IMR-90 (cell line): ENCODE results near the gene PLA2G2D. TPM values are rescaled to one million over a fixed set of nuclear protein-coding genes. Genes with fewer than 3 reads are reported as not detected.

Experiments used
- ATAC-seq: fragments of 200-7000 bp; cut with Tn5 transposase; 2 replicates; pipeline ENCODE4 v1.9.1; 2020; ENCODE audit warnings: low read depth, mild to moderate bottlenecking, moderate library complexity
- BruUV-seq: library from RNA; stranded (reverse); fragments of 400-500 nt; replicated peaks from 2 replicates; lab custom pipeline; 2021; lab: Mats Ljungman, UMichigan
- CTCF ChIA-PET: fragments of 300-600 bp; formaldehyde crosslinking; extraction: SDS; loops from one replicate; lab custom pipeline; 2021; ENCODE audit warnings: antibody characterized with exemption; lab: Yijun Ruan, JAX
- POLR2A ChIA-PET: fragments of 300-600 bp; sonication (Branson Sonifier 250); formaldehyde crosslinking; loops from one replicate; lab custom pipeline; 2022; ENCODE audit warnings: antibody characterized with exemption; ENCODE audit not compliant: unreplicated experiment; lab: Charles Lee
- DNase-seq: peaks from one replicate; pipeline ENCODE4 v3.0.0; 2013
- H2AFZ ChIP-seq: replicated peaks from 2 replicates; pipeline ENCODE3; 2013; ENCODE audit warnings: low read length, mild to moderate bottlenecking; ENCODE audit not compliant: poor library complexity
- H2AK5ac ChIP-seq: 2 replicates; pipeline ENCODE4 v1.6.1; 2013; ENCODE audit warnings: low read depth, low read length, inconsistent platforms
- H2AK9ac ChIP-seq: replicated peaks from 2 replicates; pipeline ENCODE3; 2013; ENCODE audit warnings: mild to moderate bottlenecking, low read depth, low read length, moderate library complexity; ENCODE audit not compliant: poor library complexity
- H2BK120ac ChIP-seq: 2 replicates; pipeline ENCODE4 v1.6.1; 2013; ENCODE audit warnings: low read depth, low read length, inconsistent platforms
- H2BK15ac ChIP-seq: 3 replicates; pipeline ENCODE4 v1.6.1; 2013; ENCODE audit warnings: low read depth, low read length, inconsistent platforms
- H2BK20ac ChIP-seq: 2 replicates; pipeline ENCODE4 v1.6.1; 2013; ENCODE audit warnings: low read depth, mild to moderate bottlenecking, inconsistent platforms, low read length, moderate library complexity
- H2BK5ac ChIP-seq: 2 replicates; pipeline ENCODE4 v1.6.1; 2013; ENCODE audit warnings: mild to moderate bottlenecking, low read depth, low read length, inconsistent platforms; ENCODE audit not compliant: poor library complexity, severe bottlenecking
- H3K14ac ChIP-seq: replicated peaks from 2 replicates; pipeline ENCODE4 v1.6.1; 2013; ENCODE audit warnings: low read depth, low read length, inconsistent platforms
- H3K18ac ChIP-seq: 2 replicates; pipeline ENCODE4 v1.6.1; 2013; ENCODE audit warnings: low read depth, low read length, control low read depth
- H3K23ac ChIP-seq: 2 replicates; pipeline ENCODE4 v1.6.1; 2013; ENCODE audit warnings: low read depth, low read length, inconsistent platforms
- H3K27ac ChIP-seq: 2 replicates; pipeline ENCODE4 v1.5.1; 2013; ENCODE audit warnings: mild to moderate bottlenecking, control low read depth, low read length; ENCODE audit not compliant: insufficient read depth
- H3K27me3 ChIP-seq: 2 replicates; pipeline ENCODE4 v1.6.1; 2013; ENCODE audit warnings: low read length; ENCODE audit not compliant: control insufficient read depth, insufficient read depth
- H3K36me3 ChIP-seq: 2 replicates; pipeline ENCODE4 v1.6.1; 2013; ENCODE audit warnings: low read length, mixed read lengths; ENCODE audit not compliant: control insufficient read depth, insufficient read depth
- H3K4ac ChIP-seq: 2 replicates; pipeline ENCODE4 v1.6.1; 2013; ENCODE audit warnings: low read depth, low read length, inconsistent platforms
- H3K4me1 ChIP-seq: 2 replicates; pipeline ENCODE4 v1.6.1; 2013; ENCODE audit warnings: low read length, mixed read lengths; ENCODE audit not compliant: control insufficient read depth, insufficient read depth
- H3K4me2 ChIP-seq: 2 replicates; pipeline ENCODE4 v1.6.1; 2013; ENCODE audit warnings: low read depth, mild to moderate bottlenecking, control low read depth, low read length, moderate library complexity
- H3K4me3 ChIP-seq: 2 replicates; pipeline ENCODE4 v1.5.1; 2013; ENCODE audit warnings: low read depth, mild to moderate bottlenecking, control low read depth, low read length, moderate library complexity; ENCODE audit not compliant: insufficient read depth
- H3K56ac ChIP-seq: 2 replicates; pipeline ENCODE4 v1.6.1; 2013; ENCODE audit warnings: low read length, inconsistent platforms; ENCODE audit not compliant: insufficient read depth; ENCODE audit errors: extremely low read depth
- H3K79me1 ChIP-seq, 2 experiments: 2 replicates each; pipeline ENCODE4 v1.6.1; 2013; ENCODE audit warnings: low read length in 2 of 2, inconsistent platforms in 1 of 2, low read depth in 1 of 2
- H3K9ac ChIP-seq: 2 replicates; pipeline ENCODE4 v1.6.1; 2013; ENCODE audit warnings: low read depth, low read length, control low read depth
- H3K9me1 ChIP-seq: 2 replicates; pipeline ENCODE4 v1.6.1; 2013; ENCODE audit warnings: low read length, inconsistent platforms; ENCODE audit not compliant: insufficient read depth
- H3K9me3 ChIP-seq: 2 replicates; pipeline ENCODE4 v1.6.1; 2013; ENCODE audit warnings: low read length; ENCODE audit not compliant: control insufficient read depth, insufficient read depth
- H4K20me1 ChIP-seq: 2 replicates; pipeline ENCODE4 v1.6.1; 2013; ENCODE audit warnings: low read length, inconsistent platforms; ENCODE audit not compliant: insufficient read depth
- H4K5ac ChIP-seq: 2 replicates; pipeline ENCODE4 v1.6.1; 2013; ENCODE audit warnings: mild to moderate bottlenecking, low read depth, low read length, control low read depth
- H4K8ac ChIP-seq, 2 experiments: 2 replicates each; pipeline ENCODE4 v1.6.1; 2013; ENCODE audit warnings: low read depth in 2 of 2, low read length in 2 of 2, control low read depth in 1 of 2, inconsistent platforms in 1 of 2
- H4K91ac ChIP-seq: 2 replicates; pipeline ENCODE4 v1.6.1; 2013; ENCODE audit warnings: low read depth, low read length, inconsistent platforms; ENCODE audit not compliant: insufficient read depth
- BHLHE40 ChIP-seq: fragments of 150-350 bp; IDR thresholded peaks from 2 replicates; pipeline ENCODE4 v1.6.1; 2016; ENCODE audit warnings: mild to moderate bottlenecking, low read depth, low read length
- FOS ChIP-seq: fragments of 150-350 bp; IDR thresholded peaks from 2 replicates; pipeline ENCODE4 v1.6.1; 2016; ENCODE audit warnings: low read depth, low read length
- MAFK ChIP-seq: IDR thresholded peaks from 2 replicates; pipeline ENCODE4 v1.6.1; 2012; ENCODE audit warnings: low read depth, low read length, improper control_type of control experiment
- MAZ ChIP-seq: IDR thresholded peaks from 2 replicates; pipeline ENCODE4 v1.6.1; 2012; ENCODE audit warnings: low read depth, mild to moderate bottlenecking, low read length, improper control_type of control experiment, moderate library complexity, borderline replicate concordance
- NFE2L2 ChIP-seq: fragments of 150-350 bp; IDR thresholded peaks from 2 replicates; pipeline ENCODE4 v1.6.1; 2016; ENCODE audit warnings: low read depth, mild to moderate bottlenecking, low read length
- POLR2A ChIP-seq: IDR thresholded peaks from 2 replicates; pipeline ENCODE4 v1.6.1; 2012; ENCODE audit warnings: mild to moderate bottlenecking, low read depth, low read length
- RAD21 ChIP-seq: IDR thresholded peaks from 2 replicates; pipeline ENCODE4 v1.6.1; 2012; ENCODE audit warnings: low read length, improper control_type of control experiment
- RCOR1 ChIP-seq: IDR thresholded peaks from 2 replicates; pipeline ENCODE4 v1.6.1; 2012; ENCODE audit warnings: mild to moderate bottlenecking, low read length, improper control_type of control experiment; ENCODE audit not compliant: insufficient replicate concordance
- WGBS, 2 experiments: methylation state at CpG; one replicate each; pipeline versions ENCODE4 v1.1.5 to v1.1.7; 2013; ENCODE audit warnings: missing lambda C conversion rate in 2 of 2; ENCODE audit not compliant: insufficient read length in 1 of 2; ENCODE audit errors: extremely low coverage in 2 of 2; 5-methylcytosine and 5-hydroxymethylcytosine counted together
- dilution Hi-C: fragments of 300-500 bp; cut with HindIII; formaldehyde crosslinking; loops from one replicate; pipeline ENCODE4 v1.14.3; 2018; ENCODE audit warnings: low sequenced_read_pairs; ENCODE audit not compliant: unreplicated experiment
- in situ Hi-C: fragments of 300-500 bp; cut with MboI; formaldehyde crosslinking; loops from 3 replicates; pipeline ENCODE4 v1.14.3; 2019; ENCODE audit warnings: low sequenced_read_pairs, inconsistent platforms, mixed read lengths
- intact Hi-C: fragments of 100-400 bp; cut with micrococcal nuclease; formaldehyde crosslinking; loops from 2 replicates; pipeline ENCODE4 v1.10.0; 2022
- polyA plus RNA-seq, 3 experiments: library from polyadenylated mRNA; depleted of rRNA; stranded (reverse); fragments of >200 nt; gene quantifications; 2 replicates each; pipeline ENCODE4 v1.2.3, GENCODE V29; 2012; ENCODE audit warnings: low replicate concordance in 1 of 3
- total RNA-seq: library from RNA; depleted of rRNA; stranded (reverse); fragments of >200 nt; gene quantifications from 2 replicates; pipeline ENCODE4 v1.2.3, GENCODE V29; 2012

Gene PLA2G2D
- total and polyA plus RNA-seq, 2 of the 4 experiments (the other 2 are of a cell fraction): not detected

DNA sequence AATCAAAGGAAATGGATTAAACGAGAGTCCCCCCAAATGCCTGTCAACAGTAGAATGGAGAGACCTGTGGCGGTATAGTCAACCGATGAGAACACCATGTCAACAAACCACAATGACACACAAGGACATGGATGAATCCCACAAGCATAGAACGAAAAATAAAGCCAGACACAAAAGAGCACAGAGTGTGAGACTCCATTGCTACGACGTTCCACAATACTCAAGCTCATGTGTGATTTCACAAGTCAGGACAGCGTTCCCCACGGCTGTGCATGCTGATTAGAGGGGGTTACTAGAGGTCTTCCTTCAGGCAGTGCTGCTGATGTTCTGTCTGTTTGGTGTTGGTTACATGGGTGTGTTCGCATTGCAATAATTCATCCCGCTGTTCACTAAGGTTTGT is 5.8 kb upstream of the PLA2G2D start:
- Histone ChIP-seq H3K27ac (no peak overlapping the region), H2AK9ac (no peak overlapping the region), H3K18ac (no peak overlapping the region), H3K23ac (no peak overlapping the region), H3K27me3 (peaks cover 15% of the 10 kb centered on the region), H3K4me1 (no peaks in the 10 kb centered on the region), H3K4me2 (no peak overlapping the region), H2AFZ (no peak overlapping the region), H3K56ac (no peak overlapping the region), H2AK5ac (no peak overlapping the region), H4K8ac (no peak overlapping the region), H3K9me3 (no peaks in the 10 kb centered on the region), H3K9me1 (no peaks in the 10 kb centered on the region), H4K91ac (no peak overlapping the region), H3K14ac (no peak overlapping the region), H3K9ac (no peak overlapping the region), H3K4me3 (no peak overlapping the region), H2BK20ac (no peak overlapping the region), H2BK15ac (no peak overlapping the region), H3K4ac (no peak overlapping the region), H2BK5ac (no peak overlapping the region), H4K5ac (no peak overlapping the region), H3K36me3 (no peaks in the 10 kb centered on the region), H4K20me1 (no peaks in the 10 kb centered on the region), H2BK120ac (no peak overlapping the region), H3K79me1 (no peaks in the 10 kb centered on the region)
- dilution Hi-C loops: no loop called here
- intact Hi-C loops: no loop called here
- TF ChIP-seq RAD21 (no peak), MAFK (no peak), POLR2A (no peak), NFE2L2 (no peak), MAZ (no peak), BHLHE40 (no peak), FOS (no peak), RCOR1 (no peak)
- in situ Hi-C loops: no loop called here
- ATAC-seq (no peak), DNase-seq (no peak)
- ChIA-PET POLR2A (no interaction called here), CTCF (interaction anchor here (0.9 kb wide), 1 partner anchor 10 kb away, joined by 3 read pairs; no protein-coding TSS in a partner anchor)
- BruUV-seq: no TSS peak
- WGBS, 2 experiments: 64% methylated on average over 3 of the region's 10 CpGs; no CpG with 5 or more reads in 1 of the 2 experiments
